WERI-Rb-1 (cell line): Measurements from ENCODE around the gene LYPLA2.
"Not testable (repeated sequence)": the region's sequence is repeated elsewhere in the genome, so short reads cannot be mapped to it uniquely, and the experiment has no call there.

Source experiments
- DNase-seq: peaks from one replicate; pipeline ENCODE4 v3.0.0-alpha.2; 2020
- H3K27ac ChIP-seq: fragments of 250-450 bp; sonication (Bioruptor Pico); 2 replicates; pipeline ENCODE4 v1.5.1; 2020; ENCODE audit warnings: mild to moderate bottlenecking, moderate library complexity
- H3K27me3 ChIP-seq: fragments of 250-450 bp; sonication (Bioruptor Pico); 2 replicates; pipeline ENCODE4 v1.5.1; 2021; ENCODE audit warnings: mild to moderate bottlenecking, low read depth, moderate library complexity; ENCODE audit not compliant: insufficient read depth, severe bottlenecking
- H3K36me3 ChIP-seq: fragments of 250-450 bp; sonication (Bioruptor Pico); 2 replicates; pipeline ENCODE4 v1.5.1; 2020; ENCODE audit warnings: mild to moderate bottlenecking, moderate library complexity
- H3K4me3 ChIP-seq: 2 replicates; pipeline ENCODE4 v1.5.1; 2011; ENCODE audit warnings: low read depth, mild to moderate bottlenecking, control low read depth, low read length
- H3K9me3 ChIP-seq: fragments of 250-450 bp; sonication (Bioruptor Pico); 2 replicates; pipeline ENCODE4 v1.5.1; 2021; ENCODE audit warnings: mild to moderate bottlenecking, moderate library complexity; ENCODE audit not compliant: severe bottlenecking
- CTCF ChIP-seq: IDR thresholded peaks from 2 replicates; pipeline ENCODE4 v1.5.1; 2011; ENCODE audit warnings: low read depth, mild to moderate bottlenecking, control low read depth, inconsistent platforms, low read length

The LYPLA2 gene

DNA sequence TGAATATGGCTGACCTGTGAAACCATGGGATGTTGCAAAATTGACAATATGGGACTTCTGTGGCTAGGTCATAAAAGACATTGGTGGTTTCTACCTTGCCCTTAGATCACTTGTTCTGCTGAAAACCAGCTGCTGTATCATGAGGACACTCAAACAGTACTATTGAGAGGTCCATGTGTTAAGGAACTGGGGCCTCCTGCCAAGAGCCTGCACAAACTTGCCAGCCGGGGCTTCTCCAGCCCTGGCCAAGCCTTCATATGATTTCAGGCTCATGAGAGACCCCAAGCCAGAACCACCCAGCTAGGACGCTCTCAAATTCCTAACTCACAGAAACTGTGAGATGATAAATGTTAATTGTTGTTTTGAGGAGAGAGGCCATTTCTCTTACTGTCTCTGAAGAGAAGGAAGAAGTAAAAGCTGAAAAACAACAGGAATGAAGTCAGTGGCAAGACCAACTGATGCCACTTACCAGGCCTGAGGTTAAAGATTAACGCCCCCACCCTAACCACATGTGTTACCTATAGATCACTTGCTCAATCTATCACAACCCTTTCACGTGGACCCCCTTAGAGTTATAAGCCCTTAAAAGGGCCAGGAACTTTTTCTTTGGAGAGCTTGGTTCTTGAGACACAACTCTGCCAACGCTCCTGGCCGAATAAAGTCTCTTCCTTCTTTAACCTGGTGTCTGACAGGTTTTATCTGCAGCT lies 16.6 kb upstream of the LYPLA2 start:
- Histone ChIP-seq H3K9me3 (no peaks in the 10 kb centered on the region), H3K27ac (no peak overlapping the region), H3K36me3 (peaks cover under 1% of the 10 kb centered on the region), H3K27me3 (no peaks in the 10 kb centered on the region), H3K4me3 (no peak overlapping the region)
- TF ChIP-seq CTCF: no peak
- no peak for DNase-seq

DNA sequence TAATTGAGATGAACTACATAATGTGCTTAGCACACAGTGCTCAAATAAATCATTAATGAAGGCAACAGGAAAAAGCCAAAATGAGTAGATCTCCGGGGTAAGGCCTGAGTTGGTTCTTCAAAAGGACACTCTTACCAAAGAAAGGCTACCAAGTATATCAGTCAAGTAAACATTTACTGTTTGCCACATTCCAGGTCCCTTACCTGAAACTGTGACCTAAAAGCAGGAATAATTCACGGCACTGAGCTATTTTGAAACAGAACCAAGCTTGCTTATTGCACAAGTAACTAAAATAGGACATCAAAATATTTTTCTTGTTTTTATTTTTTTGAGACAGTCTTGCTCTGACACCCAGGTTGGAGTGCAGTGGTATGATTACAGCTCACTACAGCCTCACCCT lies 14.7 kb upstream of the LYPLA2 start:
- H3K4me3 ChIP-seq: no peak overlapping the region
- no peak for TF ChIP-seq CTCF
- no peak overlapping the region for H3K27ac ChIP-seq

DNA sequence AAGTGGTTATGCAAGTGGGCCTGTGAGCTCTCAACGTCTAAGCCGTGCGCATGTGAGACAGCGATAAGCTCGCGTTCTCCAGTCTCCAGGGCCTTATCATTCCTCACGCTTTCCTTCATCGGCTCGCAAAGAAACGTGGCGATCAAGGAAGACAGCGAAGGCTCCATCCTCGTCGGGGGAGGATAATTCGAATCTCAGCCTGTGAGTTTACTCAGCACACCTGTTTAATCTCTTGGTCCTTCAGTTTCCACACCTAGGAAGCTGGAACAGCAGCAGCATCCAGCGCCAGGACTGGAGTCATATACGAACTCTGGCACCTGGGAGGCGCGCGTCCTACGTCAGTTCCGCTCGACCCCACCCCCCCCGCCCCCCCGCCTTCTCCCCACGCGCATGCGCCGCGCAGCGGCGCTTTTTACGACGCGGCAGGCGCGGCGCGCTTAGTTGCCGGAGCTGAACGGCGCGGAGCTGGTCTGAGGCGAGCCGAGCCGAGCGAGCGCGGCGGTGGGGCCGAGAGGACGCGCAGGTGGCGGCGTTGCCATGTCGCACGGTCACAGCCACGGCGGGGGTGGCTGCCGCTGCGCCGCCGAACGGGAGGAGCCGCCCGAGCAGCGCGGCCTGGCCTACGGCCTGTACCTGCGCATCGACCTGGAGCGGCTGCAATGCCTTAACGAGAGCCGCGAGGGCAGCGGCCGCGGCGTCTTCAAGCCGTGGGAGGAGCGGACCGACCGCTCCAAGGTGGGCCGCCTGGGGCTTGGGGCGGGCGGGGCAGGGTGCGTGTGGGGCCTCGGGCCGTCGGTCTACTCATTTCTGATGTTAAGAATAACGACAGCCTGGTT lies 12.7 kb upstream of the LYPLA2 start, which contains the start of gene PITHD1:
Gene PITHD1 (plus strand): TSS at position 440 of the 836 bp plus-strand sequence. CDS start 98 bp downstream, at position 538.
- H3K27ac ChIP-seq: peak within 1 kb of the TSS; percentile 93
- DNase-seq: peak; percentile 81
- no peaks in the 10 kb centered on the region for H3K9me3 ChIP-seq
- no peak for TF ChIP-seq CTCF
- no peaks in the 10 kb centered on the region for H3K27me3 ChIP-seq
- peaks cover 35% of the 10 kb centered on the region for H3K36me3 ChIP-seq
- H3K4me3 ChIP-seq: peak within 1 kb of the TSS; percentile 91

More for the DNA sequence above, 14.7 kb upstream of the LYPLA2 start:
- DNase-seq: no peak
- Histone ChIP-seq H3K27me3 (no peaks in the 10 kb centered on the region), H3K9me3 (no peaks in the 10 kb centered on the region), H3K36me3 (peaks cover 19% of the 10 kb centered on the region)

- no peak for TF ChIP-seq CTCF
- Histone ChIP-seq H3K4me3 (no peak overlapping the region), H3K9me3 (no peaks in the 10 kb centered on the region), H3K36me3 (peaks cover 48% of the 10 kb centered on the region), H3K27me3 (no peaks in the 10 kb centered on the region), H3K27ac (no peak overlapping the region)
- no peak for DNase-seq
These were observed 11.0 kb upstream of the LYPLA2 start for GRCh38 chr1:23779826-23780371.

- not testable (repeated sequence) for DNase-seq, H3K9me3 ChIP-seq, H3K4me3 ChIP-seq, H3K27ac ChIP-seq, H3K27me3 ChIP-seq
- peaks cover 78% of the 10 kb centered on the region for H3K36me3 ChIP-seq
These were observed 7.8 kb upstream of the LYPLA2 start for GRCh38 chr1:23783141-23783540.

DNA sequence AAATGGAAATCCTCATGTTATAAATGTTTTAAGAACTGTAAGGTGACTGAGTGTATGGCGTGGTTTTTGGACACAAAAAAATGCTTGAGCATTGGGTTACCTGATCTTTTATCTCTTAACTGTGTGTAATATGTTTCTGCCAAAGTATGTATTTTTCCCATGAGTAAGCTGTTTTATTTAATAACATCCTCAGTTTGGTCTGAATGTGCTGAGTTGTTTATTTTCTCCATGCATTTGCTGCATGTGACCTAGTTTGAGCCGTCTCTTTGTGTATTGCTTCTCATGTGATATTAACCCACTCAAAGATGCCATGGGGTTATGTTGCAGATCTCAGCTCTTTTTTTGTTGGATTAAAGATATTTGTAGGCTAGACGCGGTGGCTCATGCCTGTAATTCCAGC lies 6.1 kb upstream of the LYPLA2 start:
- DNase-seq: no peak
- TF ChIP-seq CTCF: no peak
- H3K27me3 ChIP-seq: no peaks in the 10 kb centered on the region
- no peaks in the 10 kb centered on the region for H3K9me3 ChIP-seq
- H3K27ac ChIP-seq: no peak overlapping the region
- no peak overlapping the region for H3K4me3 ChIP-seq
- H3K36me3 ChIP-seq: peaks cover 75% of the 10 kb centered on the region
